ACHN (cell line): ENCODE measurements around the gene INTS13.
"Not testable (repeated sequence)": the region's sequence is repeated elsewhere in the genome, so short reads cannot be mapped to it uniquely, and the experiment has no call there.

ENCODE experiments used
- DNase-seq: peaks from one replicate; pipeline ENCODE4 v3.0.0-alpha.2; 2015
- in situ Hi-C: cut with HindIII; loops from 2 replicates; pipeline ENCODE4 v1.10.0; 2017; ENCODE audit warnings: low sequenced_read_pairs, low pct_ligation_motif_present, low pct_unique_long_range_greater_than_20kb

Gene INTS13

GRCh38 chr12:26937863-26938700, at the start of gene INTS13, which contains the start of gene FGFR1OP2:
TSS of gene INTS13 (minus strand) at chr12:26937981. CDS start at chr12:26936803, 1,178 bp downstream.
TSS of gene FGFR1OP2 (plus strand) at chr12:26938470. CDS start at chr12:26954159, 15,689 bp downstream.
- DNase-seq: peak; percentile 100
- in situ Hi-C loops: no loop called here

GRCh38 chr12:26982866-26983265, 45.1 kb upstream of the INTS13 start:
- in situ Hi-C loops: no loop called here
- DNase-seq: no peak

GRCh38 chr12:26979733-26980132, 42.0 kb upstream of the INTS13 start:
- in situ Hi-C loops: no loop called here
- DNase-seq: no peak

- in situ Hi-C loops: no loop called here
- DNase-seq: no peak
Measured at GRCh38 chr12:26978801-26979200, 41.0 kb upstream of the INTS13 start.

GRCh38 chr12:26976687-26977086, 38.9 kb upstream of the INTS13 start:
- in situ Hi-C loops: no loop called here

GRCh38 chr12:26971963-26972362, 34.2 kb upstream of the INTS13 start:
- DNase-seq: no peak
- in situ Hi-C loops: no loop called here

More at GRCh38 chr12:26976687-26977086, 38.9 kb upstream of the INTS13 start:
- DNase-seq: no peak

GRCh38 chr12:26970136-26970535, 32.4 kb upstream of the INTS13 start:
- in situ Hi-C loops: no loop called here
- DNase-seq: no peak

GRCh38 chr12:26966842-26967241, 29.1 kb upstream of the INTS13 start:
- in situ Hi-C loops: no loop called here

GRCh38 chr12:26963413-26963812, 25.6 kb upstream of the INTS13 start:
- in situ Hi-C loops: no loop called here
- DNase-seq: no peak

More at GRCh38 chr12:26966842-26967241, 29.1 kb upstream of the INTS13 start:
- DNase-seq: no peak

- no peak for DNase-seq
- in situ Hi-C loops: no loop called here
Measured at GRCh38 chr12:26961803-26962202, 24.0 kb upstream of the INTS13 start.

- DNase-seq, in situ Hi-C loops: not testable (repeated sequence)
Measured at GRCh38 chr12:26961391-26961790, 23.6 kb upstream of the INTS13 start.

- in situ Hi-C loops: no loop called here
- no peak for DNase-seq
Measured at GRCh38 chr12:26954027-26954426, 16.2 kb upstream of the INTS13 start.

GRCh38 chr12:26953447-26953846, 15.7 kb upstream of the INTS13 start:
- no peak for DNase-seq
- in situ Hi-C loops: no loop called here

- in situ Hi-C loops: no loop called here
- no peak for DNase-seq
Measured at GRCh38 chr12:26948309-26948708, 10.5 kb upstream of the INTS13 start.

GRCh38 chr12:26941215-26941594, 3.4 kb upstream of the INTS13 start:
- no peak for DNase-seq

GRCh38 chr12:26940516-26941214, 2.9 kb upstream of the INTS13 start:
- DNase-seq: peak; percentile 9
- in situ Hi-C loops: no loop called here

More at GRCh38 chr12:26941215-26941594, 3.4 kb upstream of the INTS13 start:
- in situ Hi-C loops: no loop called here

GRCh38 chr12:26939953-26940352, 2.2 kb upstream of the INTS13 start:
- in situ Hi-C loops: no loop called here
- DNase-seq: no peak

GRCh38 chr12:26939192-26939832, 1.5 kb upstream of the INTS13 start:
- DNase-seq: peak; percentile 32
- in situ Hi-C loops: no loop called here

GRCh38 chr12:26938701-26939062, 901 bp upstream of the INTS13 start:
- no peak for DNase-seq
- in situ Hi-C loops: no loop called here
